Effector memory CD4-positive, alpha-beta T cell (primary cell): ENCODE data around the gene NIPA2.

ENCODE experiments used
- DNase-seq, 3 donors: peaks; one replicate each; pipeline ENCODE4 v3.0.0-alpha.2; 2020
- H3K27ac ChIP-seq: 2 replicates; pipeline ENCODE4 v1.7.0; 2013; ENCODE audit warnings: mild to moderate bottlenecking, low read length, moderate library complexity; ENCODE audit not compliant: insufficient read depth, poor library complexity, severe bottlenecking
- H3K27me3 ChIP-seq: replicated peaks from 2 replicates; pipeline ENCODE4 v1.7.0; 2013; ENCODE audit warnings: mild to moderate bottlenecking, low read length; ENCODE audit not compliant: insufficient read depth, control insufficient read depth, poor library complexity, severe bottlenecking
- H3K36me3 ChIP-seq: 2 replicates; pipeline ENCODE4 v1.7.0; 2013; ENCODE audit warnings: mild to moderate bottlenecking, low read length, moderate library complexity; ENCODE audit not compliant: control insufficient read depth, insufficient read depth
- H3K4me1 ChIP-seq: 2 replicates; pipeline ENCODE4 v1.7.0; 2013; ENCODE audit warnings: low read length, mild to moderate bottlenecking; ENCODE audit not compliant: control insufficient read depth, insufficient read depth, poor library complexity, severe bottlenecking
- H3K4me3 ChIP-seq: 2 replicates; pipeline ENCODE4 v1.7.0; 2013; ENCODE audit warnings: low read length, low read depth, mild to moderate bottlenecking; ENCODE audit not compliant: insufficient read depth, poor library complexity, severe bottlenecking
- H3K9me3 ChIP-seq: 2 replicates; pipeline ENCODE4 v1.7.0; 2013; ENCODE audit warnings: mild to moderate bottlenecking, low read length, moderate library complexity; ENCODE audit not compliant: control insufficient read depth

Gene NIPA2

DNA sequence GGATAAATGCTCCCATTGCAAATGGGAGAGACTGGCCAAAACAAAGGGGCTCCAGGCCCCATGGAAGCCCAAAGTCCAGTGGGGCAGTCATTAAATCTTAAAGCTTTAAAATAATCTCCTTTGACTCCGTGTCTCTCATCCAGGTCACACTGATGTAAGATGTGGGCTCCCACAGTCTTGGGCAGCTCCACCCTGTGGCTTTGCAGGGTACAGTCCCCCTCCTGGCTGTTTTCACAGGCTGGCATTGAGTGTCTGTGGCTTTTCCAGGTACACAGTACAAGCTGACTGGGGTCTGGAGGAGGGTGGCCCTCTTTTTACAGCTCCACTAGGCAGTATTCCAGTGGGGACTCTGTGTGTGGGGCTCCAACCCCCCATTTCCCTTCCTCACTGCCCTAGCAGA is 45.9 kb downstream of the NIPA2 start:
- Histone ChIP-seq H3K4me1 (no peaks in the 10 kb centered on the region), H3K27me3 (no peaks in the 10 kb centered on the region), H3K4me3 (no peak overlapping the region), H3K27ac (no peak overlapping the region), H3K36me3 (no peaks in the 10 kb centered on the region), H3K9me3 (no peaks in the 10 kb centered on the region)
- no peak for DNase-seq

DNA sequence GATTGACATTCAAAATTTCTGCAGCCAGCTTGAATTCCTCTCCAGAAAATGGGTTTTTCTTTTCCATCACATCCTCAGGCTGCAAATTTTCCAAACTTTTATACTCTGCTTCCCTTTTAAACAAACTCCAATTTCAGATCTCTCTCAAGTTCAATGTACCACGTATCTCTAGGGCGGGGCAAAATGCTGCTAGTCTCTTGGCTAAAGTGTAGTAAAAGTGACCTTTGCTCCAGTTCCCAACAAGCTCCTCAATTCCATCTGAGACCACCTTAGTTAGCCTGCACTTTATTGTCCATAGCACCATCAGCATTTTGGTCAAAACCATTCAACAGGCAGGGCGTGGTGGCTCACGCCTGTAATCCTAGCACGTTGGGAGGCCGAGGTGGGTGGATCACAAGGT is 46.7 kb downstream of the NIPA2 start:
- Histone ChIP-seq H3K36me3 (no peaks in the 10 kb centered on the region), H3K4me3 (no peak overlapping the region)

DNA sequence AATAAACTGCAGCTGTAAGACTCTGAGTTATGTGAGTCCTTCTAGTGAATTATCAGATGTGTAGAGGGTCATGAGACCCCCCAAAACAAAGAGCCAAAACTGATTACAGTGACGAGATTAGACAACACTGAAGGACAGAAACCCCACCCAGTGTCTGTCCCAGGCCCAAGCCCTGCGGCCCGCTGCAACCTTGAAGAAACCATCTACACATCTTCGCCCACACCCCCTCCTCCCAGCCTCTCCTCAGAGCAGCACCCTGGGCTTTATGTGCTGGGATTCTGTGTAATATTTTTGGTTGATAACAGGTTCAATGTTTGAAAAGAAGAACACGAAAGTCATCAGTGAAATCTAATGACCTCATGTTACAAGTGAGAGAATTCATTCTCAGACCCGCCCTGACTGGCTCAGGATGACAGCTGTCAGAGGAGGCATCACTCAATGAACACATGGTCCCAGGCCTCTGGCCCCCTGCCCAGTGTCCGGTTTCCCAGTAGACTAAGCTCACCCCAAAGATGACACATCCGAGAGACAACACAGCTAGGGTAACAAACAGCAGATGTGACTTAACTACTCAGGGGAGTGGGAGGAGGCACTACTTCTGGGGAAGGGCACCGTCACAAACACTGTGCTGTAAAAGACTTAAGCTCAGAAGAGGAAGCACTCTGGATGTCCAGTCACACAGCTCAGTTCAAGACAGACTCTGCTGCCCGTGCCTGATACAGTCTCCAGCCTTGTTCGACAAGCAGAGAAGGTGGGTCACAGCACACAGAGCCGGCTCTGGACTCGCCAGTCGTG is 48.9 kb downstream of the NIPA2 start:
- H3K4me3 ChIP-seq = no peak overlapping the region
- DNase-seq = no peak

More for the DNA sequence above, 46.7 kb downstream of the NIPA2 start:
- H3K27me3 ChIP-seq = no peaks in the 10 kb centered on the region
- H3K4me1 ChIP-seq = no peaks in the 10 kb centered on the region
- no peaks in the 10 kb centered on the region for H3K9me3 ChIP-seq
- DNase-seq = no peak
- no peak overlapping the region for H3K27ac ChIP-seq

DNA sequence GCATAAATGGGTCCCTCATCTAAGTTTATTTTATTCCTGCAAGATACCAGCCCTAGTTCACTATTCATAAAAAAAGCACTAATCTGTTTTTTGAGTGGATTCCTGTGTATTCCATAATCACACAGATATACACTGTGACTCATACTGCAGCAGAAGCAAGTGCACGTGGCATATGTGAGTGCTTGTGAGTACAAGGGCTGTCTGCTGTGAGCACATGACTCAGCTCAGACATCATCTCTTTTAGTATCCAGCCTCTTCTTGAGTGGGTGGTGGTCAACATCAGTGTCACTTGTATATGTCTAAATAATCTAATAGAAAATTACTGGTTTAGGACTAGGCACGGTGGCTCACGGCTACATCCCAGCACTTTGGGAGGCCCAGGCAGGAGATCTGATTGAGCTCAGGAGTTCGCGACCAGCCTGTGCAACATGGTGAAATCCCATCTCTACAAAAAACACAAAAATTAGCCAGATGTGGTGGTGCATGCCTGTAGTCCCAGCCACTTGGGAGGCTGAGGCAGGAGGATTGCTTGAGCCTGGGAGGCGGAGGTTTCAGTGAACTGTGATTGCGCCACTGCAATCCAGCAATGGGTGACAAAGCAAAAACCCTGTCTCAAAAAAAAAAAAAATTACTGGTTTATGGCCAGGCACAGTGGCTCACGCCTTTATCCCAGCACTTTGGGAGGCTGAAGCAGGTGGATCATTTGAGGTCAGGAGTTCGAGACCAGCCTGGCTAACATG is 49.8 kb downstream of the NIPA2 start:
- Histone ChIP-seq H3K27me3 (no peaks in the 10 kb centered on the region), H3K4me1 (no peaks in the 10 kb centered on the region), H3K4me3 (no peak overlapping the region), H3K9me3 (no peaks in the 10 kb centered on the region), H3K27ac (no peak overlapping the region), H3K36me3 (no peaks in the 10 kb centered on the region)
- no peak for DNase-seq

More for the DNA sequence above, 48.9 kb downstream of the NIPA2 start:
- H3K9me3 ChIP-seq = no peaks in the 10 kb centered on the region
- H3K27me3 ChIP-seq = no peaks in the 10 kb centered on the region
- H3K27ac ChIP-seq = no peak overlapping the region
- no peaks in the 10 kb centered on the region for H3K4me1 ChIP-seq
- H3K36me3 ChIP-seq = no peaks in the 10 kb centered on the region

DNA sequence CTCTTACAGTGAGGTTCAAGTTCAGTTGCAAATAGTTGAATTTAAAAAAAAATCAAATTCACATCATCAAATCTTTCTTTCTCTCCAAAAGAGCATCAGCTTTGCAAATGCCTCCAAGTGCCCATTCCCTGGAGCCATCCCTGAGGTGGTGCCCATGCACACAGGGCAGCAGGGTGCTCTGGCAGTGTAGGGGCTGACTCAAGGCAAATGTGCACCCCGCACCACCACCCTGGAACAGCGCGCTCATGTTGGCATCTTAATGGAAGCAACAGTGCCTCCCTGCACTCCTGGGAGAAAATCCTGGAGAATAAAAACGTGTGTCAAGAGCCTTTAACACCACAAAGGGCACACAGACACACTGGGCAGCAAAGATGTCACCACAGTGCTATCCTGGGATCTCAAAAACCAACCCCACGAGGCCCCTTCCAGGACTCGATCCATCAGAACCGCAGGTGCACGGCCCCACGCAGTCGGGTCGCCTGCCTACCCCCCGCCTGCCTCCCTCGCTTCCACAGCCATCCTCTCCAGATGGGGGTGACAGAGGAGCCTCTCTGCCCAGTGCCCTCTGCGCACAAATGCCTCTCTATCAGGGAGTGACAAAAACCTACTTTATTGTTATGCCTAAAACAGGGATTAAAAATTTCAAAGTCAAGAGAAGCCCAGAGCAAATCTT is 50.8 kb downstream of the NIPA2 start:
- H3K4me1 ChIP-seq = no peaks in the 10 kb centered on the region
- no peaks in the 10 kb centered on the region for H3K27me3 ChIP-seq
- DNase-seq = no peak
- no peak overlapping the region for H3K27ac ChIP-seq
- no peak overlapping the region for H3K4me3 ChIP-seq
- no peaks in the 10 kb centered on the region for H3K36me3 ChIP-seq
- H3K9me3 ChIP-seq = no peaks in the 10 kb centered on the region

DNA sequence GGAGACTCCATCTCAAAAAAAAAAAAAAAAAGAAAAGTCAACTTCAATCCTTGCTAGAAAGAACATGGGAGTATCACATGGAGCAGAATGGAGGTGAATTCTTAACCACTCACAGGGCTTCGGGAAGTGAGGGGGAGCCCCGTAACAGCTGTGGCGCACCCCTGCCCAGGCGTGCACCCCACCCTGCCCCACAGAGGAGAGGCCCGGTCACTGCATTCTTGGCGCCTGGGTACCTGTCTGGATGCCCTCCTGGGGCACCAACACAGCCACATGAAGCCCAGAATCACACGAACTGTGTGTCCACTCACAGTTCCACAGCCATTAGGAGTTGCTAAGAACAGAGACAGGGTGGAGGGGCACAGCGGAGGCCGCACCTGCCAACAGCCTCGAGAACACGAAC is 51.8 kb downstream of the NIPA2 start:
- DNase-seq = no peak
- no peak overlapping the region for H3K4me3 ChIP-seq
- H3K27ac ChIP-seq = no peak overlapping the region
- H3K4me1 ChIP-seq = no peaks in the 10 kb centered on the region
- no peaks in the 10 kb centered on the region for H3K9me3 ChIP-seq
- H3K36me3 ChIP-seq = no peaks in the 10 kb centered on the region
- H3K27me3 ChIP-seq = no peaks in the 10 kb centered on the region

DNA sequence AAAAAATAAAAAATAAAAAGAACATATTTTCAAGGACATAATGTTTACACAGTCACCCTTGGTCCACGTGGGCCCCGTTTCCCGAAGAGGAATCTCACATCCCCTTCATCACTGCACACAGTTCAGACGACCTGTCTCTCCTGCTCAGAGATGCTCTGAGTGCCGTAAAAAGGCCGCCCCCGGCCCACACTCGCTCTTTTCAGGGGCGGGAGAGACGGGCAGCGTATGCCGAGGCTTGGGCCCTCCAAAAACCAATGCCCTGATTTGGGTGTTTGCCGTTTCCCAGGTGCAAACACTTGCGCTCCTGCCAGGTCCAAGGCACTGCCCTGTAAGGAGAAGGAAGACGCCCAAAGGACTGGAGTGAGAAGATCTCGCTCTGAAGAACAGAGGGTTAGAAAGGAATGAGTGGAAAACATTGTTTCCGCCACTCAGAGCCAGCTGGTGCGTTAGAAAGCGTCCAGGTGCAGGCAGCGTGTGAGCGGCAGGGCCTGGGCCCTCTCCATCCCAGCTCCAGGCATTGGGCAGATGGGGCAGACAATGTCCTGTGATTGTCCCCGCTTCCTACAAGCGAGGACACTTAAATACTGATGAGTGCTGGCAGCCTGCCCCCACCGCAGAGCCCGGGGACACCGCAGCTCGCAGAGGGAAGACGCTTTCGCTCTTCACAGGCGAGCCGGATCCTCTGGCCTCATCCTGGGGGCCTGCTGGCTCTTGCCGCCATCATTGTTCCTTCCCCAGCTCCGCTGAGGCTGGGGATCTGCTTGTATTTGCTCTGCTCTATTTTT is 53.2 kb downstream of the NIPA2 start:
- Histone ChIP-seq H3K4me1 (no peaks in the 10 kb centered on the region), H3K4me3 (no peak overlapping the region), H3K27ac (no peak overlapping the region), H3K9me3 (no peaks in the 10 kb centered on the region), H3K27me3 (no peaks in the 10 kb centered on the region), H3K36me3 (no peaks in the 10 kb centered on the region)
- DNase-seq = no peak

DNA sequence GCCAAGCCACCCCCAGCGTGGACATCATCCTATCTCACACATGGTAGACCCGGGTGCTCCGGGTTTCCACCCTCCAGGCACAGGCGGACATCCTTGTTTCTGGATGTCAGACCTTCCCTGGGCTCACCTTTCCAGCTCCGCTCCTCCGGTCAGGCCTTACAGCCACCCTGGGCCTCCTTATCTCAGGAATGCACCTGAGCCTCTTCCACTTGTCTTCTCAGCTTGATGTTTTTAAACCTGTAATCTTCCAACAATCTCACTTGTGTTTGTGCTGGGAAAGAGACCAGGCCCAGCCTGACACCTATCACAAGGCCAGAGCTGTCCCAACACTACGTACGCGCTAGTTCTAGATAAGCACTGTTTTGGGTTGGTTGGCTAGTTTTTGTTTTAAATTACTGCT is 53.9 kb downstream of the NIPA2 start:
- Histone ChIP-seq H3K27ac (no peak overlapping the region), H3K9me3 (no peaks in the 10 kb centered on the region), H3K4me1 (no peaks in the 10 kb centered on the region), H3K4me3 (no peak overlapping the region), H3K27me3 (no peaks in the 10 kb centered on the region), H3K36me3 (no peaks in the 10 kb centered on the region)
- DNase-seq = no peak

DNA sequence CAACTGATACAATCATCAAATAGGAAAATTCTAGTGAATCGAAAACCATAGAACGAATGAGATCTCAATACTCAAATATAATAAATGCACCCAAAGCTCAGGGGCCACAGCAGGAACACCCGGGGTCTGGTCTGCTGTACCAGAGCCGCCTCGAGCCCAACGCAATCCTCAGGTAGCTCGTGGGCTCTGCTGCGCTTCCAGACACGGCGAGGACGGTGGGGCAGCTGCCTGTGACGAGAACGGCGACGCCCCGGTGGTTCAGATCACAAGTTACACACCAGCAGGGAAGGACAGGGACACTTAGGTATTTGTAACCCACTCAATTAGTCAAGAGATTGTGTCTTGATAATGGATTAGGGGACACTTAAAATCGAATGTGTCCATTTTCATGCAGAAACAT is 54.6 kb downstream of the NIPA2 start:
- no peak for DNase-seq
- Histone ChIP-seq H3K4me1 (no peaks in the 10 kb centered on the region), H3K27me3 (no peaks in the 10 kb centered on the region), H3K9me3 (no peaks in the 10 kb centered on the region), H3K36me3 (no peaks in the 10 kb centered on the region), H3K27ac (no peak overlapping the region), H3K4me3 (no peak overlapping the region)
